Kidney epithelial cell (primary cell): ENCODE measurements around the gene ARHGAP29. TPM values are rescaled to one million over a fixed set of nuclear protein-coding genes. Genes with fewer than 3 reads are reported as not detected.
"Not testable (repeated sequence)": the region's sequence is repeated elsewhere in the genome, so short reads cannot be mapped to it uniquely, and the experiment has no call there.

ENCODE experiments used
- DNase-seq: peaks from one replicate; pipeline ENCODE4 v3.0.0-alpha.2; 2010; ENCODE audit warnings: low read depth
- H3K27me3 ChIP-seq: 2 replicates; pipeline ENCODE4 v1.6.0; 2011; ENCODE audit warnings: low read length; ENCODE audit not compliant: control insufficient read depth, insufficient read depth
- H3K36me3 ChIP-seq: 2 replicates; pipeline ENCODE4 v1.5.1; 2011; ENCODE audit warnings: low read length; ENCODE audit not compliant: control insufficient read depth, insufficient read depth
- H3K4me3 ChIP-seq: 2 replicates; pipeline ENCODE4 v1.5.1; 2011; ENCODE audit warnings: low read depth, mild to moderate bottlenecking, control low read depth, low read length
- total RNA-seq: library from RNA; depleted of rRNA; stranded (reverse); fragments of >200 nt; gene quantifications from 2 replicates; pipeline ENCODE4 v1.2.3, GENCODE V29; 2015
- TF ChIP-seq, protein P1 (sequence below): IDR thresholded peaks from 2 replicates; pipeline ENCODE4 v1.5.1; 2011; ENCODE audit warnings: mild to moderate bottlenecking, moderate library complexity, low read length, control low read depth, inconsistent platforms; ENCODE audit not compliant: insufficient read depth, poor library complexity, severe bottlenecking

ARHGAP29 gene
- total RNA-seq, 1 donor from 2014 or later = 82.3 TPM

- TF ChIP-seq, protein P1, sequence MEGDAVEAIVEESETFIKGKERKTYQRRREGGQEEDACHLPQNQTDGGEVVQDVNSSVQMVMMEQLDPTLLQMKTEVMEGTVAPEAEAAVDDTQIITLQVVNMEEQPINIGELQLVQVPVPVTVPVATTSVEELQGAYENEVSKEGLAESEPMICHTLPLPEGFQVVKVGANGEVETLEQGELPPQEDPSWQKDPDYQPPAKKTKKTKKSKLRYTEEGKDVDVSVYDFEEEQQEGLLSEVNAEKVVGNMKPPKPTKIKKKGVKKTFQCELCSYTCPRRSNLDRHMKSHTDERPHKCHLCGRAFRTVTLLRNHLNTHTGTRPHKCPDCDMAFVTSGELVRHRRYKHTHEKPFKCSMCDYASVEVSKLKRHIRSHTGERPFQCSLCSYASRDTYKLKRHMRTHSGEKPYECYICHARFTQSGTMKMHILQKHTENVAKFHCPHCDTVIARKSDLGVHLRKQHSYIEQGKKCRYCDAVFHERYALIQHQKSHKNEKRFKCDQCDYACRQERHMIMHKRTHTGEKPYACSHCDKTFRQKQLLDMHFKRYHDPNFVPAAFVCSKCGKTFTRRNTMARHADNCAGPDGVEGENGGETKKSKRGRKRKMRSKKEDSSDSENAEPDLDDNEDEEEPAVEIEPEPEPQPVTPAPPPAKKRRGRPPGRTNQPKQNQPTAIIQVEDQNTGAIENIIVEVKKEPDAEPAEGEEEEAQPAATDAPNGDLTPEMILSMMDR = no peak
- no peak for DNase-seq
Measured at GRCh38 chr1:94156096-94156625, 81.2 kb downstream of the ARHGAP29 start.

GRCh38 chr1:94154989-94155388 lies 82.4 kb downstream of the ARHGAP29 start:
- TF ChIP-seq, protein P1 = no peak
- Histone ChIP-seq H3K27me3 (no peaks in the 10 kb centered on the region), H3K4me3 (no peak overlapping the region), H3K36me3 (no peaks in the 10 kb centered on the region)
- DNase-seq = no peak

More at GRCh38 chr1:94156096-94156625, 81.2 kb downstream of the ARHGAP29 start:
- H3K4me3 ChIP-seq = no peak overlapping the region
- H3K27me3 ChIP-seq = no peaks in the 10 kb centered on the region
- H3K36me3 ChIP-seq = no peaks in the 10 kb centered on the region

- TF ChIP-seq, protein P1 = no peak
- H3K4me3 ChIP-seq = no peak overlapping the region
- H3K36me3 ChIP-seq = no peaks in the 10 kb centered on the region
- DNase-seq = no peak
- H3K27me3 ChIP-seq = no peaks in the 10 kb centered on the region
Measured at GRCh38 chr1:94153133-94153532, 84.3 kb downstream of the ARHGAP29 start.

DNA sequence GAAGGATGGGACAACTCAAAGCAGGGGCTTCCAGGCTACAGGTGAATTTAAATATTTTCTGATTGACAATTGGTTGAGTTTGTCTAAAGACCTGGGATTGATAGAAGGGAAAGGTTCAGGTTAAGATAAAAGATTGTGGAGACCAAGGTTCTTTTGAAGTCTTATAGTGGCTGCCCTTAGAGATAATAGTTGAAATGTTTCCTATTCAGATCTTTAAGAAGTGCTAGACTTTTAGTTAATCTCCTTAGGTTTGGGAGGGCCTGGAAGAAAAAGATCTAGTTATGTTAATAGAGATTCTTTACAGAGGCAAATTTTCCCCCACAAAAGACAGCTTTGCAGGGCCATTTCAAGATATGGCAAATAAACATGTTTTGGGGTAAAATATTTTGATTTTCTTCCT lies 88.2 kb downstream of the ARHGAP29 start:
- DNase-seq, H3K36me3 ChIP-seq, H3K4me3 ChIP-seq, H3K27me3 ChIP-seq: not testable (repeated sequence)

- Histone ChIP-seq H3K4me3 (no peak overlapping the region), H3K36me3 (no peaks in the 10 kb centered on the region), H3K27me3 (no peaks in the 10 kb centered on the region)
- no peak for DNase-seq
- TF ChIP-seq, protein P1 = no peak
Measured at GRCh38 chr1:94146273-94146672, 91.1 kb downstream of the ARHGAP29 start.

GRCh38 chr1:94144836-94145235 lies 92.5 kb downstream of the ARHGAP29 start:
- H3K36me3 ChIP-seq = no peaks in the 10 kb centered on the region
- no peaks in the 10 kb centered on the region for H3K27me3 ChIP-seq
- H3K4me3 ChIP-seq = no peak overlapping the region
- TF ChIP-seq, protein P1 = no peak
- no peak for DNase-seq

DNA sequence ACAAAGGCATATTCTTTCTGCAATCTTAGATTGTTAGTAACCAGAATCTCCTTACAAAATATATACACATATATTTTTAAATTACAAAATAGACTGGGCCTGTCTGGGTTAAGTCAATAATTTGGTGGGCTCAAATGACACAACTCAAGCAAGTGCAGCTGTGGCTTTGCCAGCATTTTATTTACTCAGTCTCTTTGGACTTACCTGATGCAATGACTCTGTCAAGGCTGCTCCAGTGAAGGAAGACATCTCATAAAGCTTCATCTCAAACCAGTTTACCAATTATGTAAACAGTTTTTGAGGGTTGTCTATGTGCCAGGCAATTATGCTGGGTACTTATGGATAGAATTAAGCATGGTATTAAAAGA lies 93.6 kb downstream of the ARHGAP29 start:
- no peak for DNase-seq
- TF ChIP-seq, protein P1 = no peak
- Histone ChIP-seq H3K4me3 (no peak overlapping the region), H3K27me3 (no peaks in the 10 kb centered on the region), H3K36me3 (no peaks in the 10 kb centered on the region)
